Measurements from ENCODE around the gene LSM3. TPM values are rescaled to one million over a fixed set of nuclear protein-coding genes. Genes with fewer than 3 reads are reported as not detected.

LSM3 gene
- total and polyA plus RNA-seq, 9 of the 15 experiments (the other 6 are each of a cell fraction or from before 2014, with no cell fraction given), result 33.8 to 203 (median 61.2) TPM

DNA sequence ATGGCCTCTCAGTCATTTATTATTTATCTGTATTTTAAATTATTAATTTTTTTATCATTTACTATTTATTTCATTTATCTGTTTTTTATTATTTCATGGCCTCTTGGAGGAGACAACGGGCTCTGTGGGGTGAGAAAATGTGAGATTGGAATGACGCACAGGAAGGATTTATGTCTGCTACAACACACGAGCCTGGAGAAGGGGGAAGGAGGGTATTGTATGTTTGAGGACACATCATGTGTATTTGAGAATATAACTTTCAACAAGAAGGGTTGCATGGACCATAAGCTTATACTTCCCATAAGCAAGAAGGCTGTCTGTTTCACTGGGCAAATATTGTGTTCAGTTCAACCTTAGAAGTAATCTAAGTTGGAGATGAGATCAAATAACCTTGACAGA is 31.7 kb downstream of the LSM3 start:
- Histone ChIP-seq H3K27ac (ENCODE audit: extremely low read depth, low read depth, low read length) (no peak overlapping the region), H3K27me3 (ENCODE audit: control insufficient read depth in 2 of 2, insufficient read depth in 2 of 2, low read length in 2 of 2) (no peaks in the 10 kb centered on the region), H3K36me3 (ENCODE audit: control insufficient read depth, insufficient read depth, low read length) (no peaks in the 10 kb centered on the region), H4K20me1 (replicated peaks; ENCODE audit: control insufficient read depth, insufficient read depth, low read length) (no peaks in the 10 kb centered on the region), H2AFZ (ENCODE audit: low read depth, low read length) (peak overlapping the region; percentile 83), H3K9me1 (ENCODE audit: control insufficient read depth, insufficient read depth, low read length) (no peaks in the 10 kb centered on the region), H3K79me2 (ENCODE audit: control insufficient read depth, insufficient read depth, low read length) (no peaks in the 10 kb centered on the region), H3K4me2 (ENCODE audit: insufficient read depth, low read length) (no peak overlapping the region), H3K9me3 (replicated peaks; ENCODE audit: control insufficient read depth, insufficient read depth, low read depth, low read length) (no peaks in the 10 kb centered on the region), H3K9ac (ENCODE audit: insufficient read depth in 1 of 2, low read depth in 2 of 2, low read length in 2 of 2) (no peak overlapping the region), H3K4me1 (replicated peaks in 1 of 2; ENCODE audit: control insufficient read depth in 2 of 2, insufficient read depth in 2 of 2, low read length in 2 of 2) (peaks cover 32 to 62% of the 10 kb centered on the region in 2 experiments), H3K4me3 (no peak overlapping the region)
- in situ Hi-C loops (cut with MboI) (no loop called here), intact Hi-C loops (cut with micrococcal nuclease) (no loop called here)
- FAIRE-seq (no peak), ATAC-seq (no peak), DNase-seq (ENCODE audit: extremely low read depth in 1 of 4, low spot score in 3 of 4) (no peak)
- ChIA-PET POLR2A (interaction anchor here (0.8 to 5.4 kb wide), 6 partner anchors 8 to 42 kb away, joined by 3 to 22 read pairs (median 6); no protein-coding TSS in a partner anchor), CTCF (ENCODE audit: low intra/inter-chr PET ratio) (no interaction called here)
- WGBS (ENCODE audit: insufficient coverage, low coverage, missing lambda C conversion rate), result 35% methylated on average over 3 of the region's 3 CpGs
- BruUV-seq (replicated peaks), result no TSS peak
- TF ChIP-seq, protein P1, sequence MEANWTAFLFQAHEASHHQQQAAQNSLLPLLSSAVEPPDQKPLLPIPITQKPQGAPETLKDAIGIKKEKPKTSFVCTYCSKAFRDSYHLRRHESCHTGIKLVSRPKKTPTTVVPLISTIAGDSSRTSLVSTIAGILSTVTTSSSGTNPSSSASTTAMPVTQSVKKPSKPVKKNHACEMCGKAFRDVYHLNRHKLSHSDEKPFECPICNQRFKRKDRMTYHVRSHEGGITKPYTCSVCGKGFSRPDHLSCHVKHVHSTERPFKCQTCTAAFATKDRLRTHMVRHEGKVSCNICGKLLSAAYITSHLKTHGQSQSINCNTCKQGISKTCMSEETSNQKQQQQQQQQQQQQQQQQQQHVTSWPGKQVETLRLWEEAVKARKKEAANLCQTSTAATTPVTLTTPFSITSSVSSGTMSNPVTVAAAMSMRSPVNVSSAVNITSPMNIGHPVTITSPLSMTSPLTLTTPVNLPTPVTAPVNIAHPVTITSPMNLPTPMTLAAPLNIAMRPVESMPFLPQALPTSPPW (CRISPR knock-in tag; IDR thresholded peaks at IDR 0.05), result no peak
- TF ChIP-seq U2AF1 (optimal IDR thresholded peaks at IDR 0.05; ENCODE audit: low read depth, low read length), result no peak
- no peak for TF ChIP-seq BACH1 (tag; IDR thresholded peaks at IDR 0.05)
- TF ChIP-seq, protein P2, sequence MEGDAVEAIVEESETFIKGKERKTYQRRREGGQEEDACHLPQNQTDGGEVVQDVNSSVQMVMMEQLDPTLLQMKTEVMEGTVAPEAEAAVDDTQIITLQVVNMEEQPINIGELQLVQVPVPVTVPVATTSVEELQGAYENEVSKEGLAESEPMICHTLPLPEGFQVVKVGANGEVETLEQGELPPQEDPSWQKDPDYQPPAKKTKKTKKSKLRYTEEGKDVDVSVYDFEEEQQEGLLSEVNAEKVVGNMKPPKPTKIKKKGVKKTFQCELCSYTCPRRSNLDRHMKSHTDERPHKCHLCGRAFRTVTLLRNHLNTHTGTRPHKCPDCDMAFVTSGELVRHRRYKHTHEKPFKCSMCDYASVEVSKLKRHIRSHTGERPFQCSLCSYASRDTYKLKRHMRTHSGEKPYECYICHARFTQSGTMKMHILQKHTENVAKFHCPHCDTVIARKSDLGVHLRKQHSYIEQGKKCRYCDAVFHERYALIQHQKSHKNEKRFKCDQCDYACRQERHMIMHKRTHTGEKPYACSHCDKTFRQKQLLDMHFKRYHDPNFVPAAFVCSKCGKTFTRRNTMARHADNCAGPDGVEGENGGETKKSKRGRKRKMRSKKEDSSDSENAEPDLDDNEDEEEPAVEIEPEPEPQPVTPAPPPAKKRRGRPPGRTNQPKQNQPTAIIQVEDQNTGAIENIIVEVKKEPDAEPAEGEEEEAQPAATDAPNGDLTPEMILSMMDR (IDR thresholded peaks at IDR 0.05 in 2 of 3, conservative IDR thresholded peaks at IDR 0.05 in 1 of 3; ENCODE audit: insufficient read depth in 2 of 3, low read depth in 1 of 3, low read length in 3 of 3), result 0 out of 6 replicates have a peak, but pooled peaks of 1 of the 3 experiments have one; percentile 8

All from K562 (cell line).